Natural killer cell (primary cell): Measurements from ENCODE around the gene CDHR3. TPM values are rescaled to one million over a fixed set of nuclear protein-coding genes. Genes with fewer than 3 reads are reported as not detected.

Source experiments
- ATAC-seq, 3 donors: fragments of 150-1000 bp in 2 of 3; fragments of 200-7000 bp in 1 of 3; cut with Tn5 transposase; 1 replicate in 1 of 3; 2 replicates in 2 of 3; pipeline ENCODE4 v1.10.0; 2021; ENCODE audit warnings: mild to moderate bottlenecking in 2 of 3, moderate library complexity in 2 of 3
- DNase-seq, 2 donors: peaks; one replicate each; pipeline versions ENCODE4 v3.0.0 to v3.0.0-alpha.2; 2013 to 2021; ENCODE audit warnings: mixed read lengths in 1 of 2
- H3K27ac ChIP-seq: one replicate; pipeline ENCODE4 v1.5.1; 2013; ENCODE audit warnings: mild to moderate bottlenecking, low read length
- H3K27me3 ChIP-seq: one replicate; pipeline ENCODE4 v1.6.1; 2013; ENCODE audit warnings: low read length; ENCODE audit not compliant: control insufficient read depth, insufficient read depth
- H3K36me3 ChIP-seq: one replicate; pipeline ENCODE4 v1.6.1; 2013; ENCODE audit warnings: low read length; ENCODE audit not compliant: control insufficient read depth, insufficient read depth
- H3K4me1 ChIP-seq: one replicate; pipeline ENCODE4 v1.6.1; 2013; ENCODE audit warnings: low read length; ENCODE audit not compliant: control insufficient read depth, insufficient read depth
- H3K4me3 ChIP-seq: one replicate; pipeline ENCODE4 v1.5.1; 2013; ENCODE audit warnings: low read length
- H3K9me3 ChIP-seq: one replicate; pipeline ENCODE4 v1.6.1; 2013; ENCODE audit warnings: low read length; ENCODE audit not compliant: control insufficient read depth, insufficient read depth
- H3K27ac Mint-ChIP-seq, 2 donors: one replicate each; pipeline ENCODE4 v1.8.0; 2022; ENCODE audit warnings: mild to moderate bottlenecking in 2 of 2, mixed read lengths in 2 of 2, moderate library complexity in 1 of 2
- H3K27me3 Mint-ChIP-seq, 2 donors: one replicate each; pipeline ENCODE4 v1.8.0; 2022; ENCODE audit warnings: low read depth in 2 of 2, mixed read lengths in 2 of 2
- H3K36me3 Mint-ChIP-seq: one replicate; pipeline ENCODE4 v1.8.0; 2022; ENCODE audit warnings: mixed read lengths
- H3K4me1 Mint-ChIP-seq, 2 donors: one replicate each; pipeline ENCODE4 v1.8.0; 2022; ENCODE audit warnings: mixed read lengths in 2 of 2
- H3K4me3 Mint-ChIP-seq: one replicate; pipeline ENCODE4 v1.8.0; 2022; ENCODE audit warnings: mild to moderate bottlenecking, moderate library complexity, mixed read lengths
- H3K9me3 Mint-ChIP-seq, 2 donors: one replicate each; pipeline ENCODE4 v1.8.0; 2022; ENCODE audit warnings: mixed read lengths in 2 of 2
- CTCF ChIP-seq: fragments of 200-600 bp; IDR thresholded peaks from one replicate; pipeline ENCODE4 v1.8.0; 2022; ENCODE audit warnings: antibody characterized with exemption
- WGBS: methylation state at CpG from one replicate; pipeline ENCODE4 v1.1.7; 2013; ENCODE audit warnings: missing lambda C conversion rate; ENCODE audit not compliant: insufficient coverage; 5-methylcytosine and 5-hydroxymethylcytosine counted together
- intact Hi-C: fragments of 100-400 bp; cut with micrococcal nuclease; formaldehyde crosslinking; loops from one replicate; pipeline ENCODE4 v1.14.2; 2022
- total RNA-seq, 4 donors: library from RNA; stranded (reverse); fragments of 120-200 nt in 1 of 4; gene quantifications; one replicate each; pipeline versions ENCODE4 v1.2.3 to v1.2.4, GENCODE V29; 2013 to 2022

Gene CDHR3
- total RNA-seq, 3 donors from 2014 or later (not counting 1 experiment from before 2014, with no cell fraction given): 9.2 to 12.4 (median 10.2) TPM

- Mint-ChIP-seq H3K9me3 (no peaks in the 10 kb centered on the region), H3K27me3 (peaks cover 0 to 6% of the 10 kb centered on the region in 2 donors), H3K4me3 (no peak overlapping the region), H3K36me3 (no peaks in the 10 kb centered on the region), H3K27ac (no peak overlapping the region), H3K4me1 (peaks cover 5 to 19% of the 10 kb centered on the region in 2 donors)
- no peak for TF ChIP-seq CTCF
- H3K9me3 ChIP-seq: no peaks in the 10 kb centered on the region
- peaks cover 39% of the 10 kb centered on the region for H3K4me1 ChIP-seq
- H3K4me3 ChIP-seq: no peak overlapping the region
- intact Hi-C loops: loop anchor here (1.0 to 5.0 kb wide), 2 partner anchors 54 to 96 kb away; partner anchors contain the start of gene SYPL1
- no peaks in the 10 kb centered on the region for H3K27me3 ChIP-seq
- DNase-seq (peak in 1 of 2 donors; percentile 26), ATAC-seq (no peak)
- 51% methylated on average over 19 of the region's 19 CpGs for WGBS
- H3K36me3 ChIP-seq: no peaks in the 10 kb centered on the region
- H3K27ac ChIP-seq: peak overlapping the region; percentile 58
Measured at GRCh38 chr7:106057962-106058927, 95.2 kb downstream of the CDHR3 start.

- DNase-seq (no peak), ATAC-seq (no peak)
- 90% methylated on average over 3 of the region's 3 CpGs for WGBS
- Histone ChIP-seq H3K36me3 (no peaks in the 10 kb centered on the region), H3K4me3 (no peak overlapping the region), H3K9me3 (no peaks in the 10 kb centered on the region), H3K4me1 (peaks cover 42% of the 10 kb centered on the region), H3K27ac (peak overlapping the region; percentile 58), H3K27me3 (no peaks in the 10 kb centered on the region)
- H3K27me3 Mint-ChIP-seq: peaks cover 0 to 3% of the 10 kb centered on the region in 2 donors
- TF ChIP-seq CTCF: no peak
- H3K4me3 Mint-ChIP-seq: no peak overlapping the region
- no peak overlapping the region for H3K27ac Mint-ChIP-seq
- H3K4me1 Mint-ChIP-seq: peaks cover 5 to 20% of the 10 kb centered on the region in 2 donors
- H3K9me3 Mint-ChIP-seq: no peaks in the 10 kb centered on the region
- intact Hi-C loops: loop anchor here (5.0 kb wide), 1 partner anchor 53 kb away; the partner anchor contains the start of gene SYPL1
- no peaks in the 10 kb centered on the region for H3K36me3 Mint-ChIP-seq
Measured at GRCh38 chr7:106058928-106059324, 95.9 kb downstream of the CDHR3 start.

GRCh38 chr7:106059556-106059955 lies 96.5 kb downstream of the CDHR3 start:
- Histone ChIP-seq H3K27me3 (no peaks in the 10 kb centered on the region), H3K4me1 (peaks cover 45% of the 10 kb centered on the region), H3K27ac (no peak overlapping the region), H3K9me3 (no peaks in the 10 kb centered on the region), H3K36me3 (no peaks in the 10 kb centered on the region), H3K4me3 (no peak overlapping the region)
- Mint-ChIP-seq H3K4me1 (peaks cover 5 to 20% of the 10 kb centered on the region in 2 donors), H3K4me3 (no peak overlapping the region), H3K27me3 (no peaks in the 10 kb centered on the region), H3K36me3 (no peaks in the 10 kb centered on the region), H3K9me3 (no peaks in the 10 kb centered on the region), H3K27ac (no peak overlapping the region)
- 73% methylated on average over 2 of the region's 2 CpGs for WGBS
- DNase-seq: no peak
- TF ChIP-seq CTCF: no peak
- no peak for ATAC-seq
- intact Hi-C loops: loop anchor here (5.0 kb wide), 1 partner anchor 53 kb away; the partner anchor contains the start of gene SYPL1
